D341Med (cell line): Measurements from ENCODE around the gene CEP83.
A peak's percentile ranks its signal among the peaks of the same experiment; 100 is the strongest.
"Not testable (repeated sequence)": the region's sequence is repeated elsewhere in the genome, so short reads cannot be mapped to it uniquely, and the experiment has no call there.

Experiments
- DNase-seq: peaks from one replicate; pipeline ENCODE4 v3.0.0; 2012; ENCODE audit warnings: low spot score

The CEP83 gene, protein sequence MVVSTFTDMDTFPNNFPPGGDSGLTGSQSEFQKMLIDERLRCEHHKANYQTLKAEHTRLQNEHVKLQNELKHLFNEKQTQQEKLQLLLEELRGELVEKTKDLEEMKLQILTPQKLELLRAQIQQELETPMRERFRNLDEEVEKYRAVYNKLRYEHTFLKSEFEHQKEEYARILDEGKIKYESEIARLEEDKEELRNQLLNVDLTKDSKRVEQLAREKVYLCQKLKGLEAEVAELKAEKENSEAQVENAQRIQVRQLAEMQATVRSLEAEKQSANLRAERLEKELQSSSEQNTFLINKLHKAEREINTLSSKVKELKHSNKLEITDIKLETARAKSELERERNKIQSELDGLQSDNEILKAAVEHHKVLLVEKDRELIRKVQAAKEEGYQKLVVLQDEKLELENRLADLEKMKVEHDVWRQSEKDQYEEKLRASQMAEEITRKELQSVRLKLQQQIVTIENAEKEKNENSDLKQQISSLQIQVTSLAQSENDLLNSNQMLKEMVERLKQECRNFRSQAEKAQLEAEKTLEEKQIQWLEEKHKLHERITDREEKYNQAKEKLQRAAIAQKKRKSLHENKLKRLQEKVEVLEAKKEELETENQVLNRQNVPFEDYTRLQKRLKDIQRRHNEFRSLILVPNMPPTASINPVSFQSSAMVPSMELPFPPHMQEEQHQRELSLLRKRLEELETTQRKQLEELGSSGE

DNA sequence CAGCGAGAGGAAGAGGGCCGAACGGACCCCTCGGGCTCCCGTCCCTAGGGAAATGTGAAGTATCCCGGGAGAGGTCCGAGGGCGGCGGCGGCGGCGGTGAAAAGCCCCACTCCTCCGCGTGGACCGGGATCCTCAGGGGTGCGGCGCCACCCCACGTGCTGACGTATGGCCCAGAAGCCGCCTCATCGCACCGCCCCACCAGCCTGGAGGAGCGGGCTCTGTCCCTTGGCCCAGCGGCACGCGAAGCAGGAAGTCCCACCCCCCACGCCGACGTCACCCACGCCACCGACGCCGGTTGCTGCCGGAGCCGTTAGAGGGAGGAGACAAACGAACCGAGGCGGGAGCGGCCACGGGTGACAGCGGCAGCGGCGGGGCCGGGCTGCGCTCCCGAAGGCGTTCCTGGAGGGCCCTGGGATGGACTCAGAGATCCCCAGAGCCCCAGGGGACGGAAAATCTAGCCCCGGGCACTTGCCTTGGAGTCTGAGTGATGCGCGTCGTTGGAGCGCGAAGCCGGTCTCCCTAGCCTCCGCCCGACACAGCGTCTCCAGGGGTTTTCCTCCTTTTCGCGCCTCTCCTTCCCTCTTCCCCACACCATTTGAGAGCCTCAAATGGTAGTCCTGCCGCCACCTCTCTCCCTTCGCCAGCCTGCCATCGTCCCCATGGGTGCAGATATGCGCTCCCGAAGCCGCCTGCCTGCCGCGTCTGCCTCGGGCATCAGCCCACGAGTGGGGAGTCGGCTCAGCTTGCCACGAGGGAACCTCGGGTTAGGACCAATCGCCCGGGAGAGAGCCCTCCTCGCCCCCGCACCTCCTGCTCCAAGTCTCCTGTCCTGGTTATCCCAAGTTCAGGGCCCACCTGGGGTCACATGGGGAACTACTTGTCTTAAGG lies at the start of gene CEP83:
CEP83 (minus strand) TSS at position 140 of the 888 bp plus-strand sequence. CDS start 47,377 bp downstream, outside the sequence.
- DNase-seq = peak; percentile 96

DNA sequence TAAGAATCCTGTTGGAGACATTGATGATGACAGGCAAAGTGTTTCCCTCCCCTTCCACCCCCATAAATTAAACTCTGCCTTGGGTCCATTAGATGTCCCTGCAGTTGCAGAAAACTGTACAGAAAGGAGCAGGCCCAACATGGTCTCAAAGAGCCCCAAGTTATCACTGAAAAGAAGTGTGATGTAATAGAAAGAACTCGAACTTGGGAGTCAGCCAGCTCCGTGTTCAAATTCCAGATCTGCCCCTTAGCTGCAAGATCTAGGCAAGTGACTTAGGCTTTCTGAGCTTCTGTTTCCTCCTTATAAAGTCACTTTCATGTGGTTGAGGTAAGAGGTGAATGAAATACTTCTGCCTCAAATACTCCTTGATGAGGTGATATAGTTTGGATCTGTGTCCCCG lies 49.6 kb upstream of the CEP83 start:
- no peak for DNase-seq

DNA sequence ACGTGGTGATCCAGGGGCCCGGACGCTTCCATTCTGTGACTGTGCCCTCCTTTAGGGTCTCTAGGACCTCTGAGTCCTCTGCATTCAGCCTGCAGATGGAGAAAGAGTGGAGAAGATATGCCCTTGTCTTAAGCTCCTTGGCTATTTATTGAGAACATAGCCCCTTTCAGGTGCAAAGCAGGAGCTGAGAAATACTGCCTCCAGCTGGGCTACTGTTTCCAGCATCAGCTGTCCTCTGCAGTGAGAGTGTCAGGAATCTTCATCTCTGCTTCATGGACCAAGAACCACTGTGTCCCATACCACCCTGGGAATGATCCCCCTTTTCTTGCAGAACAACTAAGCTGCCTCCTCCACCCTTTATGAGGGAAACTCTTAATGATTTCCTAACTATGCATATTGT lies 47.8 kb upstream of the CEP83 start:
- no peak for DNase-seq

DNA sequence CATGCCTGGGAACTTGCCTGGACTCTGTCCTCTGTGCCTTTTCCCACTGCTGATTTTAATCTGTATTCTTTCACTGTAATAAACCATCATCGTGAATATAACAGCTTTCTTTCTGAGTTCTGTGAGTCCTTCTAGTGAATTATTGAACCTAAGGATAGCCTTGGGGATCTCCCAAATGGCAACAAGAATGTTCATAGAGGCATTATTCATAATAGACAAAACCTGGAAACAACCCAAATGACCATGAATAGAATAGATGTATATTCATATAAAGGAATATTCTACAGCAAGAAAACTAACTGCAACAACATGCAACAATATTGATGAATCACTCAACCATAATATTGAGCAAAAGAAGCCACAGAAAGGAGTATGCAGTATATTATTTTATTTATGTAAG lies 44.7 kb upstream of the CEP83 start:
- no peak for DNase-seq

DNA sequence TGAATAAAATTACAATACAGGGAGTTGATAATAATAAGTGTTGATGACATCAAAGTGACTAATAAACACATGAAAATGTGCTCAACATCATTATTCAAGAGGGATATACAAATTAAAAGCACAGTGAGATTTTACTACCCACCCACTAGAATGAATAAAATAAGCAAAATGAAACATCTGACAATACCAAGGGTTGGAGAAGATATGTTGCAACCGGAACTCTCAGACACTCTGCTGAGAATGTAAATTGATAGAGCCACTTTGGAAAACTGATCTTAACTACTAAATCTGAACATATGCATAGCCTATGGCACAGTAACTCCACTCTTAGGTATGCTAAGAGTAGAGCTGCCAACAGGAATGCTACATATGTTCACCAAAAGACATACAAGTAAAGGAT lies 44.0 kb upstream of the CEP83 start:
- DNase-seq = no peak

DNA sequence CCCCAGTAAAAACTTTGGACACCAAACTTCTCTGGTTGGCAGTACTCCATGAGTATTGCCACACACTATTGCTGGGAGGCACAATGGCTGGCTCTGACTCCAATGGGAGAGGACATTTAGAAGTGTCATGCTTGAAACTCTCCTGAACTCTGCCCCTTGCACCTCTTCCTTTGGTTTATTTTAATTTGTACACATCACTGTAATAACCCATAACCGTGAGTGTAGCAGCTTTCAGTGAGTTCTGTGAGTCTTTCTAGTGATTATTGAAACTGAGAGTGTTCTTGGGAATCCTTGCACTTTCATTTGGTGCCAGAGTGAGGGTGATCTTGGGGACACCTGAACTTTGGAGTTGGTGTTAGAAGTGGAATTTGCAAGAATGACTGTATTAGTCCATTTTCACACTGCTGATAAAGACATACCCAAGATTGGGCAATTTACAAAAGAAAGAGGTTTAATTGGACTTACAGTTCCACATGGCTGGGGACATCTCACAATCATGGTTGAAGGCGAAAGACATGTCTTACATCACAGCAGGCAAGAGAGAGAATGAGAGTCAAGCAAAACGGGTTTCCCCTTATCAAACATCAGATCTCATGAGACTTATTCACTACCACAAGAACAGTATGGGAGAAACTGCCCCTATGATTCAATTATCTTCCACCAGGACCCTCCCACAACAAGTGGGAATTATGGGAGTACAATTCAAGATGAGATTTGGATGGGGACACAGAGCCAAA lies 41.3 kb upstream of the CEP83 start:
- no peak for DNase-seq

DNA sequence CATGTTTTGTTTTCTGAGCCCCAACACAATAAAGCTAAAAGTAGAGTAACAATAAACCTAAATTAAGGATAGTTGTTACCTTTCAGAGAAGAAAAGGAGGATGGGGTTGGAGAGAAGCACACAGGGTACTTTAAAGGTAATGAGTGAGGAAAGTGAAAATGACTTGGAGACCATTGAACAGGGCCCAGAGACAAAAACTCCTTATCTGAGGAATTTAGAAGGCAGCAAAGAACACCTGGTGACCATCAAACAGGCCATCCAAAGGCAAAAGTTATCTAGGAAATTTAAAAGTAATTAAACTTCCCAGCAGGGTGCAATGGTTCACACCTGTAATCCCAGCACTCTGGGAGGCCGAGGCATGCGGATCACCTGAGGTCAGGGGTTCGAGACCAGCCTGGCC lies 39.0 kb upstream of the CEP83 start:
- DNase-seq = no peak

DNA sequence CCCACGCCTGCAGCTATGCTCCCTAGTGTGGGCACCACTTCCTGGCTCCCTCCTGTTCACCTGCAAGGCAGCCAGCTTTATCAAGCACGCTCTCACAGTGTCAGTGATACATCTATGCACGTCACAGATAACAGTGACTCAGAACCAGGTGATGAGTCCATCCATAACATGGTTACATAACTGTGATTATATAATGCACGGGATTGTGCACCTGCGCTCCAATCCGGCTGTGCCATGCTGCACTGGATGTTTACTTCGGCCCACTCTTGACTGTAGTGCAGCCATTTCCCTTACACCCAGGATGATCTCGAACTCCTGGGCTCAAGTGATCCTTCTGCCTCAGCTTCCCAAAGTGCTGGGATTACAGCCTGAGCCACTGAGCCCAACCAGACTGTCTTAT lies 38.4 kb upstream of the CEP83 start:
- DNase-seq = no peak

DNA sequence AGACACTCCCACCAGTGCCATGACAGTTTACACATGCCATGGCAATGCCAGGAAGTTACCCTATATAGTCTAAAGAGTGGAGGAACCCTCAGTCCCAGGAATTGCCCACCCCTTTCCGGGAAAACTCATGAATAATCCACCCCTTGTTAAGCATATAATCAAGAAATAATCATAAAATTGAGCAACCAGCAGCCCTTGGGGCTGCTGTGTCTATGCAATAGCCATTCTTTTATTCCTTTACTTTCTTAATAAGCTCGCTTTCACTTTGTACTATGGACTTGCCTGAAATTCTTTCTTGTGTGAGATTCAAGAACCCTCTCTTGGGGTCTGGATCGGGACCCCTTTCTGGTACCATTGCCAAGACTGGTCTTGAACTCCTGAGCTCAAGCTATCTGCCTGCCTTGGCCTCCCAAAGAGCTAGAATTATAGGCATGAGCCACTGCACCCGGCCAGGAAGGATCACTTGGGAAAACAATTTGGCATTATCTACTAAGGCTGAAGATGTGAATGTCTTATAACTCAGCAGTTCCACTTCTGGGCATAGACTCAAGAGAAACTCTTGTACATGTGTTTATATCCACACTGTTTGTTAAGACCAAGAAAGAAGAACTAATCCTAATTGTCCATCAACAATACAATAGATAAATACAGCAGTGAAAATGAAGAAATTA lies 35.9 kb upstream of the CEP83 start:
- DNase-seq = no peak

DNA sequence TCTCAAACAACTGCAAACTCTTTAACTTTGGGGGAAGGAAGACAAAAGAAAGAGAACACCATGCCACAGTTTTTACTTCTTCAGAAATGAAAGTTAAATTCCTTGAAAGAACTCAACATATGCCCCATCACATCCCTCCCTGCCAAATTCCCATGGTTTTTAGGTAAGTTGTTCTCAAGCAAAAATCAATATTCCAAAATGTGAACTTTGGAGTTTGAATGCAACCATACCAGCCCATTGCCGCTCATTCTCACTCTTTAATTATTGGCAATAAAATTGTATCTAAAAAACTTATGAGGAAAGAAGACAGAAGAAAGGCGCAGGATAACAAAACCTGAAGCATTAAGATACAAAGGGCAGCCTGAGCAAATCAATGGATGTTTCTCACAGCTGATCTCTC lies 31.8 kb upstream of the CEP83 start:
- no peak for DNase-seq

DNA sequence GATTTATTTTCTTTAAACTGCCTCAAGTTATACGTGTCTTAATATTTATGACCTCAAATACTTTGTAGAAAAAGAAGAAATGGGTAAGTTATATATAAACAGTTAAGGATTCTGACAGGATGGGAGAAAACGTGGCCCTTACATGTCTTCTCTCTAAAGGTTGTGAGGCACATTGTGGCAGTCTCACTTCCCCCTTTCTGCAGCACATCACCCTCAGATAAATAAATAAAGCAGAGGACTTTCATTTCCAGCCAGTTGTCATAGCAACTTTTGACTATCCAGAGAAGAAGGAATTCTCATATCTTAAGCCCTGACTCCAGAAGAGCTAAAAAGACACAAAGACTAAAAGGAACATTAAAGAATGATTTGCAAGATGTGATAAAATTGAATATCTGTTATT lies 28.8 kb upstream of the CEP83 start:
- DNase-seq = no peak

DNA sequence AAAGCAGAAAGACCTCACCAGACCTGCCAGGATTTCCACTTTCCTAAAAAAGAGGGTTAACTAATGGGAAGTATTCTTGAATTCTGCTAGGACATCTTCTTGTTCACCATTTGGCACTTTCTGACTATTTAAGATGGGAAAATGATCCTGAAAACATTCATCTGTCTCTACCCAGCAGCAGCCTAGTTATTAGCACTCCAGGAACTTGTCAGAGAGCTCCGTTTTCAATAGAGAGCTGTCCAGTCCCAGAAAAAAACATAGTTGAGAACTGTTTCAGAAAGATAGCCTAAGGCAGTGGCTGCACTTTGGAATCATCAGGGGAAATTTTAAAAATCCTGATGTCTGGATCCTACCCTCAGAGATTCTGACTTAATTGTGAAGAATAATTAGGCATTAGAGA lies 22.1 kb upstream of the CEP83 start:
- DNase-seq = no peak

DNA sequence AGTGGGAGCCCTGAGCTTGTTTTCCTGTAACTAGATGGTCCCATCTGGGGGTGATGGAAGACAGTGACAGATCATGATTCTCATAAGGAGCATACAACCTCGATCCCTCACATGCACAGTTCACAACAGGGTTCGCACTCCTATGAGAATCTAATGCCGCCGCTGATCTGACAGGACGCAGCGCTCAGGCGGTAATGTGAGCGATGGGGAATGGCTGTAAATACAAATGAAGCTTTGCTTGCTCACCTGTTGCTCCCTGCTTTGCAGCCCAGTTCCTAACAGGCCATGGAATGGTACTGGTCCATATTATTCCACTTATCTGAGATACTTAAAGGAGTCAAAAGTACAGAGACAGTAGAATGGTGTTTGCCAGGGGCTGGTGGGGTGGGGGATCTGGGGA lies 9.9 kb upstream of the CEP83 start:
- no peak for DNase-seq

DNA sequence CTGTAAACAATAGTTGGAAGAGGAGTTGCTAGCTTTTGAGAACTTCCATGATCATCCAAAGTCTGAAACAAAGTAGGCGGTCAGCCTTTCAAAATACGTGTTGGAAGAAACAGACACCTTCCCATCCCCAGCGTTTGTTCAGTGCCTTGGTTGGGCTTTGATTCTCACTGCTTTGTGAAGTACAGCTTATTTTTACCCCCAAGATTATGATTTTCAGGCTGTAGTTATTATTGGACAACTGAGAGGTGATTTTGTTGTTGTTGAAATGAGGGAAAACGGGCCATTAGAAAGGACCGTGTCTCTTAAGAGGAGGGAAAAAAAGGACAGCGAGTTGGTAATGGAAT lies 921 bp upstream of the CEP83 start:
- DNase-seq = no peak

DNA sequence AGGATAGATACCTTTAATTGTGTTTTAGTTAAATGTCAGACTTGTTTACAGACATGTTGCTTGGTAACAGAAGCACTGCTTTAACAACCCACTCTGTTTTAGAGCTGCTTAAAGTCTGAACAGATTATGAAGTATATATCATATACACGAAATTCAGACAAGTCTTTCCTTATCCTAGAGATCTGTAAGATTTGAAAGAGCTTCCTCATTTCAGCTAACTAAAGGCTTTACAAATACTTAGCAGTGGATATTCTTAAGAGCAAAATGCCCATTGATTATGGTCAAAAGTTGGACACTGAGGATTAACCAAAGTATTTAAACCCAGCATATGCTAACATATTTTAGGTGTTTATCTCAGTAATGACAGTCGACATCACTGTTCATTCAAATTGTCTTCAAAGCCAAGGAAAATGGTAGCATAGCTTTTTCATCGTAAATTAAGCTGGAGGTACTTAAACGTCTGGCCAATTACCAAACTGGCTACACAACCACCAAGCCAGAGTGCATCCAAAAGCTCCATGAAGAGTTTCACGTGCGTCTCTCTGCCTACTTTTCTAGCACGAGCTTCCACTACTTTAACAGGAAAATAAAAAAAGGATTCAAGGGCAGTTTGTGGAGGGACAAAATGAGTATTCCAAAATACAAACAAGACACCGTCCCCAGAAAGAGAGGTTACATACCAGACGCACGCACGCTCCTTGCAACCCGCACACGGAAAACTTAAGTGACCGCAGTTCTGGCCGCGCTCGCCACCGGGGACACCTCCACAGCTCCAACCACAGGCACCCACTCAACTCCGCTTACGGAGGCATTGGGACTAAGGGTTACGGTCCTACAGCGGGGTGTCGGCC lies 565 bp downstream of the CEP83 start:
- DNase-seq = no peak

DNA sequence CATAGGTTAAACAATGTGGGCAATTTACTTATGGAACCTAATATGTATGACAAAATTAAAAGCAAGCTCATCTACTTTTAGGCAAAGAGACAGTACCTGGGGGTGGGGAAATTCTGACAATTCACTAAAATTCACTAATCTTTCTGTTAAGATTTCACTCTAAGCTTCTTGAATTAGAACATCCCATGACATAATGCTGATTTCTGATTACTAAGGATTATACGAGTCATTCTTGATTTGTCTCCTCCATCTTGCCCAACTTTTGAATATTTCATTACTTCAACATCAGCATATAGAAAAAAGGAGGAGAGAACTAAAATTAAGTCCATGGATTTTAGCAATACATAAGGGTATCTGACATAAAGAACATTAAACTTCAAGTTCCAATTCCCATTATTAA lies 2.4 kb downstream of the CEP83 start:
- no peak for DNase-seq

DNA sequence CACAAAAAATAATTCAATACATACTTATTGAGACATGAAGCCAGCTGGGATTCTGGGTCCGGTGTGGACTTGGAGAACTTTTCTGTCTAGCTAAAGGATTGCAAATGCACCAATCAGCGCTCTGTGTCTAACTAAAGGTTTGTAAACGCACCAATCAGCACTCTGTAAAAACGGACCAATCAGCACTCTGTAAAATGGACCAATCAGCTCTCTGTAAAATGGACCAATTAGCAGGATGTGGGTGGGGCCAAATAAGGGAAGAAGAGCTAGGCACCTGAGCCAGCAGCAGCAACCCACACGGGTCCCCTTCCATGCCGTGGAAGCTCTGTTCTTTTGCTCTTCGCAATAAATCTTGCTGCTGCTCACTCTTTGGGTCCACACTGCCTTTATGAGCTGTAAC lies 5.3 kb downstream of the CEP83 start:
- not testable (repeated sequence) for DNase-seq

DNA sequence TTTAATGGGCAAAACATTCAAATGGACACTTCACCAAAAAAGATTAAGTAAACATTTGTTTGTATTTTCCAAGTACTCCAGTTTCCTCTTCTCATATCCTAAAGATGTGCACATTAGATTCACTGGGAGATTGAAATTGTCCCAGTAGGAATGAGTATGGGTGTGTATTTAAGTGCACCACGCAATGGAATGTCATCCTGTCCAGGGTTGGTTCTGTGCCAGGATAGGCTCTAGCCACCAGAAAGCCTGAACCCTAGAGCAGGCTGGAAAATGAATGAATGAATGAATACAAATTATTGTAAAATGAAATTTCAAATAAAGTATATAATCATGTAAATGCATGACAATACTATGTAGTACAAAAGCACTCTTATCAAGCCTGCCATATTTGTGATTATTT lies 14.0 kb downstream of the CEP83 start:
- no peak for DNase-seq

DNA sequence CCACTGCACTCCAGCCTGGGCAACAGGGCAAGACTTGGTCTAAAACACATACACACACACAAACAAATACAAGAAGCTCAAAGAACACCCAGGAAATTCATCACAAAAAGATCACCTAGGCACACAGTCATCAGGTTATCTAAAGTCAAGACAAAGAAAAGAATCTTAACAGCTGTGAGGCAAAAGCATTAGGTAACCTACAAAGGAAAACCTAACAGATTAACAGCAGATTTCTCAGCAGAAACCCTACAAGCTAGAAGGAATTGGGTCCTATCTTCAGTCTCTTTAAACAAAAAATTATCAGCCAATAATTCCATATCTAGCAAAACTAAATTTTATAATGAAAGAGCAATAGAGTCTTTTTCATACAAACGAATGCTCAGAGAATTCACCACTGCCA lies 22.4 kb downstream of the CEP83 start:
- no peak for DNase-seq

DNA sequence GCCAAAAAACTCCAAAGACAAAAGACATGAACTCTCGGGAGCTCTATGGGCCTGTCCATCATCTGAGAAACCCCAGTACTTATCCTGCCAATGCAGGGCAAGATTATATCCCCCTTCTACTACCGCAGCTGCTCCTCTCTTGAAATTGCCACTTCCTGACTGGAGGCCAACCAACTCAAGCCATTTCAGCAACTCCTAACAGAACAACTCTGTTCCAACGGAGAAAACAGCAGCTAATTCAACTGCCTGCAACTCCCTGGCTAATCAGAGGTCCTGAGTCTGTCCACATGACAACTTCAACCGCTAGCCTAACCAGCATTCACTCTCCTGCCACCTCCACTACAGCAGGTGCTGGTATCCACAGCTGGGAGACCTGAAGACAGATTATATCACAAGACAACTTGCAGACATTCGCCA lies 24.1 kb downstream of the CEP83 start:
- DNase-seq = no peak

DNA sequence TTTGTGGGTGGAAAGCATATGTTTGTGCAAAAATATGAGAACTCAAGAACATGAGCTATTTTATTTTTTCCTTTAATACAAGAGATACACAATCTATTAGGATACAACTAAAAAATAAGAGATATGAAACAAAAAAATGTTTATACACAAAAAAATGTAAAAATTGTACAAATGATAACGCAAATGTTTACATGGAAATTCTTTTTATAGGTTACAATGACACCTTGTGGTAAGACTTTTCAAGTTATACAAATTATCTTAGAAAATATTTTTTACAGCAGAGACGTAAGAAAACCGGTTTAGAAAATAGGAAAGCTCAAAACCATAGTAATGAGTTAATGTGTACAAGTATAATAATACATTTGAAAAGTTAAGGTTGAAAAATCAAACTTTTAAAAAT lies 25.5 kb downstream of the CEP83 start:
- no peak for DNase-seq
